Myocyte (in vitro differentiated cells): Measurements from ENCODE around the gene ZNF804A. TPM values are rescaled to one million over a fixed set of nuclear protein-coding genes. Genes with fewer than 3 reads are reported as not detected.

Experiments
- DNase-seq: peaks from one replicate; pipeline ENCODE4 v3.0.0-alpha.2; 2012; ENCODE audit warnings: low read depth
- total RNA-seq: library from RNA; depleted of rRNA; stranded (reverse); fragments of >200 nt; gene quantifications from 2 replicates; pipeline ENCODE4 v1.2.3, GENCODE V29; 2014

Gene ZNF804A
- total RNA-seq, 1 donor from 2014 or later, result 0.05 TPM

GRCh38 chr2:184936761-184937160, 338.4 kb downstream of the ZNF804A start:
- DNase-seq, result no peak

GRCh38 chr2:184938221-184938985, 340.1 kb downstream of the ZNF804A start:
- DNase-seq, result peak; percentile 74

GRCh38 chr2:184945326-184945725, 347.0 kb downstream of the ZNF804A start:
- DNase-seq, result no peak

- no peak for DNase-seq
These were observed 347.5 kb downstream of the ZNF804A start for GRCh38 chr2:184945824-184946223.

- no peak for DNase-seq
These were observed 358.5 kb downstream of the ZNF804A start for GRCh38 chr2:184956856-184957255.

- no peak for DNase-seq
These were observed 373.3 kb downstream of the ZNF804A start for GRCh38 chr2:184971546-184972068.
